GM19463 (cell line): ENCODE data around the gene MARCHF11.

Experiments used
- ATAC-seq: cut with Tn5 transposase; IDR thresholded peaks from one replicate; pipeline ENCODE4 v1.9.1; 2021; ENCODE audit warnings: mild to moderate bottlenecking, moderate library complexity; ENCODE audit not compliant: unreplicated experiment

MARCHF11 gene, protein sequence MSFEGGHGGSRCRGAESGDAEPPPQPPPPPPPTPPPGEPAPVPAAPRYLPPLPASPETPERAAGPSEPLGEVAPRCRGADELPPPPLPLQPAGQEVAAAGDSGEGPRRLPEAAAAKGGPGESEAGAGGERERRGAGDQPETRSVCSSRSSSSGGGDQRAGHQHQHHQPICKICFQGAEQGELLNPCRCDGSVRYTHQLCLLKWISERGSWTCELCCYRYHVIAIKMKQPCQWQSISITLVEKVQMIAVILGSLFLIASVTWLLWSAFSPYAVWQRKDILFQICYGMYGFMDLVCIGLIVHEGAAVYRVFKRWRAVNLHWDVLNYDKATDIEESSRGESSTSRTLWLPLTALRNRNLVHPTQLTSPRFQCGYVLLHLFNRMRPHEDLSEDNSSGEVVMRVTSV

DNA sequence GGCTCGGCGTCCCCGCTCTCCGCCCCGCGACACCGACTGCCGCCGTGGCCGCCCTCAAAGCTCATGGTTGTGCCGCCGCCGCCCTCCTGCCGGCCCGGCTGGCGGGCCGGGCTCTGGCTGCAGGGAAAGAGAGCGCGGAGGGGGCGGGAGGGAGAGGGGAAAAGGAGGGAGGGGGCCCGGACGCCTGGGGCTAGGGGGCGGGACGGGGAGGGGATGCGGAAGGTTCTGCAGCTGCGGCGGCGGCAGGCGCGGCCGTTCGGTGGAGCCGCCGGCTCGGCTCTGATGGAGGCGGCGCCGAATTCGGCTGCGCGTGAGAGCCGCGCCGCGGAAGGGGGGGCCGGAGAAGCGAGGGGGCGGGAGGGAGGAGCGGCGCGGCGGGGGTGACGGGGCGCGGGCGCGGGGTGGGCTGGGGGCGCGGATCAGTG lies at the start of gene MARCHF11:
TSS of gene MARCHF11 (minus strand) at position 281 of the 425 bp plus-strand sequence. CDS start at position 65, 216 bp downstream.
- ATAC-seq: peak; percentile 9

DNA sequence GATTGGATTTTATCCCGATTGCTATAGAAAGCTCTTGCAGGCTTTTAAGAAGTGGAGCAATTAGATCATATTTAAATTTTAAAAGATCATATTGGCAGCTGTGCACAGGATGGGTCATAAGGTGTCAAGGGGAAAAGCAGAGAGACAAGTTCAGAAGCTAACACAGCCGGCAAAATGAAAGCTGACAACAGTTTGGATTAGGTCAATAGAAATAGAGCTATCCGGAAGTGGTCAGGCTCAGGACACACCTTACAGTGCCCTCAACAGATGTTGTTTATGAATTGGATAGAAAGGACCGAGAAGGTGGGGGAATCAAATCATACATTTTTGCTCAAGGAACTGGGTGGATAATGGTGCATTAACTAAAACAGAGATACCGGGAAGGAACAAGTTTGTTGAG lies 46.3 kb upstream of the MARCHF11 start:
- no peak for ATAC-seq

DNA sequence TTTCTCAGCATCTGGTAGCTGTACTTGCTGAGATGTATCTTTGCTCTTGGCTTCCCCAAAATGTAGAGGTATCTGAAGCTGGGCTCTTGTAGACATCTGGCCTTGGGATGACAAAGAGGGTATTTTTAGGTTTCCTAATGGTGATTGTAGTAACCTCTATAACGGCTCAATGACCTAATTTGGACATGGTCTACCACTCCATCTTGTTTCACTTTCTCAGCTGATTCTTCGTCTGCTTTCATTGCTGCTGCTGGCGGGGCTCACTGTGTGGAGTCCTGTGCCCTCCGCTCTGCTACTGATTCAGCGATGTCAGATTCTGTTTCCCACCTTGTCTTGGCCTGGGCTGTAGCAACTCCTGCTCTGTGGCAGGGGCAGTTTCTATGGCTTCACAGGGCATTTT lies 12.7 kb upstream of the MARCHF11 start:
- no peak for ATAC-seq

DNA sequence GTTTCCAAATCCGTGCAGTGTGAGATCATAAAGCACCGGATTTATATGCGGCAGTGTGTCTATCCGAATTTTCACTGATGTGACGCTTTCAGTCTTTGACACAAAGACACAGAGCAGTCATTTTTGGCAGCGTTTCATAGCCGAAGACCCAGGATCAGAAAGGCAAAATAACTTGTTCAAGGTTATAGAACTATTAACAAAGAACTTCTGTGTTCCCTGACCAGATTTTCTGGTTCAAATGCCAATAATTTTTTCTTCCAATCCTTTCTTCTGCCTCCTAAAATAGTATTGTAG lies 1.1 kb upstream of the MARCHF11 start:
- no peak for ATAC-seq

DNA sequence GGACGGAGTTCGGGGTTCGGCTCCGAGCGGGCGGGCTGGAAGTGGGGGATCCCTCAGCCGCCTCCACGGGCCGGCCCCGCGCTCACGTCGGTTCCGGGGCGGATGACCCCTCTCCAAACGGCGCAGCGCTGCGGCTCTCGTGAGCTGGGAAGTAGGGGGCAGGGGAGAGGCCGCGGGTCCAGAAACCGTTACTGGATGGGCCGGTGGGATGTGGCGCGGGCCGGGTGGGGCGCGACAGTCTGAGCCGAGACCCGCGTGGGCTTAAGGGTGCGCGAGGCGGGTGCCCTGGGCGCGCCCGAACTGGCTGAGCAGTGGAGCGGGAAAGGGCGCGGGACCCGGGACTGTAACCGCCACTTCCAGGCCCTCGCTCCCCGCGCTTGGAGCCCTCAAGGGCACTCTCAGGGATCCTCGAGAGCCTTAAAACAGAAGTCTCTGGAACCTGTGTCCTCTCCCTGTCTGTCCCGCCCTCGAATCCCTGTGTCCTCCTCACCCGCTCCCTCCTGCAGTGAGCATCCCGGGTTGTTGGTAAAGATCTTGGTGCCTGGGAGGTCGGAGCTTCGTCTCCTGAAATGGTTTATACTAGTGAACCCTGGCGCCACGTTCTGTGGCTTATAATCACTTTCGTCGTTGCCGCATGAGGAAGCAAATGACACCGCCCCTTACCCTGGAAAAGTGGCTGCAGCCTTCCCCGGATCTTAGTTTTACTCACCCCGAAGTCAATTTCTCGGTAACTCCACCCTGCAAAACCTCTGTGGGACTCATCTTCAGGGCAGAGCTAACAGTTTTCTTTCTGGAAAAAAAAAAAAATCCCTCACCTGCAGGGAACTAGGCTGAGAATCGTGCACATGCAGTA lies 571 bp upstream of the MARCHF11 start:
- no peak for ATAC-seq

DNA sequence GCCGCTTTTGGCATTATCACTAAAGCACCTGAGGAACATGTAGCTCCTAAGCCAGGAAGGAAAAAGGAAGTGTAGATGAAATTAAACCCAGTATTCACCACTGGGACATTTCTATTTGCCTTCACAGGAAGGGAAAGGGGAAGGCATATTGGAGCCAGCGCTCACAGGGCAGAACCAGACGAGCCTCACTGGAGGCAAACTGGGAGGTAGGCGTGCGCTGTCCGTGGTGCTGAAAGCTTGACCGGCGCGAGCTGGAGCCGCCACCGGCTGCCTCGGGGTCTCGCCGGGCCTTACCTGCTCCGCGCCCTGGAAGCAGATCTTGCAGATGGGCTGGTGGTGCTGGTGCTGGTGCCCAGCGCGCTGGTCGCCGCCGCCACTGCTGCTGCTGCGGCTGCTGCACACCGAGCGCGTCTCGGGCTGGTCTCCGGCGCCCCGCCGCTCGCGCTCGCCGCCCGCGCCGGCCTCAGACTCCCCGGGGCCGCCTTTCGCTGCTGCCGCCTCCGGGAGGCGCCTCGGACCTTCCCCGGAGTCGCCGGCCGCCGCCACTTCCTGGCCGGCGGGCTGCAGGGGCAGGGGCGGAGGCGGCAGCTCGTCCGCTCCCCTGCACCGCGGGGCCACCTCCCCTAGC lies 732 bp downstream of the MARCHF11 start:
- peak; percentile 72 for ATAC-seq

DNA sequence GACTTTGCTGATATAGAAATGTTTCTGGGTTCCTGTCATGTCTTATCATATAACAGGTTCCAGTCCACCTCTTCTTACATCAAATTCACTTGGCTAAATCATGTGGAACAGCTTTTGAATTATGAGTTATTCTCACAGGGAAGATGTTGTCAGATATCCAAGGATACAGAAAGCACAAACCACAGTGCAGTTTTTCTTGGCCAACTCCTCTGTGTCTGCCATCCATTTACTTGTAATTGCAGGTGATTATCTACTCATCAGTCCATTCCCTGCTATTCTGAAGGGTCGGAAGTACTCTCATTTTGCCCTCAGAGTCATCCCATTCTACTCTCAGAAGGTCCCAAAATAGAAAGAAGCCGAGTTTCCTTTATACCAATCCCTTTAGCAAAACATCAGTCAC lies 10.0 kb downstream of the MARCHF11 start:
- ATAC-seq: no peak

DNA sequence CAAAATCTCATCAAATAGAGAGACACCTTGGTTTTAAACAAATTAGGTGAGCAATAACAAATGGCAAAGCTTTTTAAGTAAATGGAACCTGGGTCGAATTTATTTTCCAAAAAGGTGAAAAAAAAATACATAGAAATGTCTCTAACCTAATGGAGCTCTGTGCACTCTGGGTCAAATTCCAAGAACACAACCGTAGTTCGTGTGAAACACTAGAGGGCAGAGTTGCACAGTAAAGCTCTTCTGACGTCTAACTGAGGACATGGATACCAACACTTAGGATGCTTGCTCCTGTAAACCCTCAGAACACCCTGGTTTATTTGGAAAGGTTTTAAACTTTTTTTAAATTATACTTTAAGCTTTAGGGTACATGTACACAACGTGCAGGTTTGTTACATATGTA lies 18.9 kb downstream of the MARCHF11 start:
- ATAC-seq: peak; percentile 88

DNA sequence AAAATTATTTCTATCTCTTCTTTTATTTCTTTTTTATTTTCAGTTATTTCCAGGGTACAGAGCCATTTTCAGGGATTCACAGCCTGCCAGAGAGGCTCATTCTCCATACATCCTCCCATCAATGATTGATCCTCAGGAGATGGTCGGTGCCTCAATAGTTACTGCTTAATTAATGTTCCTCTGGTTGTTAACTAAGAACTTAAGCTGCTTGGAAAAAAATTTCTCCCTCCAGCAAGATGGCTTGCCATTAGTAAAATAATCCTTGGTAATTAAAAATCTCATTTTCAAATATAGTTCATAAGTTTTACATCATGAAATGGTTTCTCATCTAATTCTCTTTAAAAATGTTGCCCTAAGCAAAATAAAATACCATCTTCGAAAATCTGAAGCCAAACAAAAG lies 20.0 kb downstream of the MARCHF11 start:
- no peak for ATAC-seq

DNA sequence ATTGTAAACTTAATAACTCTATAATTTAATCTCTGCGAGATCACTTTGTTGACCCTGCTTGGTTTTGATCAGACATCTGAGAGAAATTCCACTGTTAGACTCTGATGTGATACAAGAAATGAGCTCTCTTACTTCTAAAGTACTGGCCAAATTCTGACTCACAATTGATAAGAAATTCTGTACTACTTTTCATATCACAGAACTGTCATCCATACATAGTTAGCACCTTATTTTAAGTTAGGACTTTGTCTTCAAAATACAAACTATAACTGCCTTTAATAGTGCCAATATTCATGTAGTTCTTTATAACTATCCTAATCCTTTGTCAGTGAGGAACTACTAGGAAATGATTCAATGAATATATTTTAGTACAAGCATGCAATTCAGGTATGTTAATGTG lies 23.4 kb downstream of the MARCHF11 start:
- no peak for ATAC-seq

DNA sequence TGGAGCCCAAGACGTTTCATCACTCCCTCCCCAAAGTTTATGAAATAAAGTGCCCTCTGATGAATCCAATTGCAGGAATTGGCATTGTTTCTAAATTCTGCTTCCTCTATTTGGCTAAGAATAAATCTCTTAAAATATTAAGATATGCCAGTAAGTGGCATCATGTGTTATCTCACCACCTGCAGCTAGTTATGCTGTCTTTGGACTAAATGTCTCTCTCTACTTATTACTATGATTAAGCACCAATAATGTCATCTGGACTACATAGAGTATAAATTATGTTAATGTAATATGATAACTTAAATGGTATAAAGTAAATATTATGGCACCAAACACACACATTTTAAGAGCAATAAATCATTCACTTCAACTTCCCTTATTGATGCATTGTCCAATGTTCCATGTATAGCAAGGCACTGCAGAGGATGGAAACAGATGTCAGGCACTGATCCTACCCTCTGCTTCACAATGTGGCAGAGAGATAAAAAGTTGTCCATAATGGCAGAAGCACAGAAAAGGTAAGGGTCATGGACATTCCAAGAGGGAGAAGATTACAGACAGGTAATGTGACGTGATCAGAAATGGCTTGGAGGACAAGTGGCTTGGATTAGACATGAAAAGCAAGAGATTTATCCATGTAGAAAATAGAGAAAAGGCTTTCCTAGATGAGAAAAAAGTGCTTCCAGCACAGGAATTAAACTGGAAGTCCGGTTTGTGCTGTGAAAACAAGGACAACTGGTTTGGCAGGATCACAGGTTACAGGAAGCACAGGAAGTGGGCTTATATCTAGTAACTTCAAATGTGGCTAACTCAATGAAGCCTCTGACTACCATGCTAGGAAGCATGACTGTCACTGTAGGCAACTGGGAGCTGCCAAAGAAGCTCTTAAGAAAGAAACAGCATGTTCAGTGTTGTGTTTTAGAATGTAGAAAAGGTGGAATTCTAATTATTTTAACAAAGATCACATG lies 26.7 kb downstream of the MARCHF11 start:
- no peak for ATAC-seq

DNA sequence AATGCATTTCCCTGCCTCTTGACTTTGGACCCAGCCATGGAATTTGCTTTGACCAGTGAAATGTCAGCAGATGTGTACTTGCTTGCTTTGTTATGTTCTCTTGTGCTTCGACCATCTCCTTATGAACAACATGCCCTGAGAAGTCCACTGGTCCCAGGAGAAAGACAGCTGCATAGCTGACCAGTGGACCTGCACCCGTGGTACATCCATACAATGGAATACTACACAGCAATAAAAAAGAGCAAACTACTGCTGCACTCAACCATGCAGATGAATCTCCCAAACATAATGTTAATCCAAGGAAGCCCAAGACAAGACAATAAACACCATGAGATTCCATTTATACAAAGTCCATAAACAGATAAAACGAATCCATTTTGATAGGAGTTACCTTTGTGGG lies 30.0 kb downstream of the MARCHF11 start:
- no peak for ATAC-seq

DNA sequence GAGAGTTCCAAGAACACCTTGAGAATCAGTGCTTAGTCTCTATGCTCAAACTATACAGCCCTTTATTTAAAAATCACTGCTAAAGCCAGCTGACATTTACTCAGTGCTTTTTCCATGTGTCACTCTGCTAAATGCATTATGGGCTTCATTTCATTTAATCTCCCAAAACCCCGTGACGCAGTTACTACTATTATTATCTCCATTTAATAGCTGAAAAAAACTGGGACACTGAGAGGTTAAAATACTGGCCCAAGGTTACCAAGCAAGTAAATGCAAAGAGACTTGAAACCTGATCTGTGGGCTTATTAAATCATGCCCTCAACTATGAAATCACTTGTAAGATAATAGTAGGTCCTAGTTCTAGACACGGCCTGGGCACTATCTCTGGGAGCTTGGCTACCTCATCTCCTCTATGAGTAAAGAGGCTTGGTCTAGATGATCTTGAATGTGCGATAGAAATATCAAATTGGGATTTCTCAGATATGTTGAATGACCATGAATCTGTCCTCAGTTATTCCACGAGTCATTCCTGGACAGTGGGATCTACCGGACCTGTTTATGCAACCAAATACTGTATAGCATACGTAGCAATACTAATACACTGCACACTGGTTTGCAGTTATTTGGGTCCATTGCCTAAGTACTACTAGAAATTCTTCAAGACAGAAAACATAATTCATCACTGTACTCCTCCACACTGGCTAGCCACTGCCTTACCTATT lies 32.3 kb downstream of the MARCHF11 start:
- ATAC-seq: no peak

DNA sequence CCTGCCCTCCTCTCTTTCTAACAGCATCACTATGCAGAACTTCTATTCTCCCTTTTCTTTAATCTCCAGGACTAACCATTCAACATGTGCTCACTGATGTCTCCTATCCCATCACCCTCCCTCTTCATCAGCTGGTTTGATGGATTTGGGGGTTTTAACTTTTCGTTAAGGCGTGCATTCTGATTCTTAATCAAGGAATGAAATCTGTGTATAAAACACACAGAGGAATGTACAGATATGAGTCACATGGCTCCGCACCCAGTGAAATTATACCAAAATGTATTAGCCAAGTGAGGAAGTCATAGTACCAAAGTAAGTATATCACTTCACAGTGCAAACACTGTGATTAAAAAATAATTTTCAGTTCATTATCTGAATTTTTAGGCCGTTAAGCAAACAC lies 35.2 kb downstream of the MARCHF11 start:
- no peak for ATAC-seq

DNA sequence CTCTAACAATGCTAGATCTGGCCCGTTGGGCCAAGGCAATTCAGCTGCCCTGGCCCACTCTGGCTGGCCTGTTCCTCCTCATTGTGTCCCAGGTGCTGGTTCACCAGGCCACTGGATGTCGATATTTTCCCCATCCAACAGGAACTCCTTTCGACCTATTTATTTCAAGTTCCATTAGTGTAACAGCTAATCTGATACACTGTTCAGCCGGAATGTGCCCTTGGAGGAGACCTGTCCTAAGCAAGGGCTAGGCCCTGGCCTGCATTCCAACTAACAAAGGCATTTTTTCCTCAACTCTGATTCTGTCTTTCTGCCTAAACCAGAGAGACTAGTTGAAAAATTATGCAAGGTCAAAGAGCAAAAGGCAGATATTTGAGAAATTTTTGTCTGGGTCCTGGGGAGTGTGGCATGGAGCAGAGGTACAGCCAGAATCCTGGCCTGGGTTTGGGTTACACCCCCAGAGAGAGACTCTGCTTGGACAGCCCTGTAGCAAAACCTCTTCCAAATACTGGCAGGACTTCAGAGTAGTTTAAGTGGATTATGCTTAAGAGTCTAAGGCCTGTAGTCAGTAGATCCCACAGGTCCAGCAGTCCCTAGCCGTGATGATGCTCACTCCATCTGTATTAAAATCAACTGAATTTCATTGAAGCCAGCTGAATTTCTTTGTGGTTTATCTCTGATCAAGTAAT lies 36.1 kb downstream of the MARCHF11 start:
- ATAC-seq: no peak

DNA sequence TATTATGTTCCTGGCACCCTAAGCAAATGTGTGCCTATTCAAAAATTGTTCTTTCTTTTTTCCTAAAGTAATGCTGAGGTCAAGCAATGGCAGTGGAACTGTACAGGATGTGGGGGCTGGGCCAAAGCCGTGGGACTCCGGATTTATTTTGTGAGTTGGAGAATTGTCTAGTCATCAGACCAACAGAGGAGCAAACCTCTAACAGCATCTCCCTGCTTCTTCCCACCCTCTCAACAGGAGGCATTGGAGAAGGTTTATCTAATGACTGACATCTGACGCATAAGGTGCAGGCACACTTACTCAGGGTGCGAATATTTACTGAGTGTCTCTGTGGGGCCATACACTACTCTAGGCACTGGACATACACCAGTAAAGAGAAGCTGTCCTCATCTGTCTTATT lies 38.6 kb downstream of the MARCHF11 start:
- ATAC-seq: no peak

DNA sequence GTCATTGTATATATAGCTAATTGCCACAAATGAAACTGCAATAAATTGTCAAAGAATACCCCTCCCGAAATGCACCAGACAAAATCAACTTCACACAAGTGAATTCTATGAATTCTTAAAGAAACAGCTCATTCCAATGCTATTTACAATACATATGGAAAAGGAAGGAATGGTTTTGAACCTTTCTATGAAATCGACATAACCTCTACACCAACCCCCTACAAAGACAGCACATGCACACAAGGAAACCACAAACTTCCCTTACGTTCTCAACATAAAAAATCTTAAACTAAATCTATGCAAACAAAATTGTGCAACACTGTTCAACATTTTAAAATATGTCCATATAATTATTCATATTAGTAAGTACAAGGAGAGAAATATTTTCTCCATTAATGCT lies 39.2 kb downstream of the MARCHF11 start:
- ATAC-seq: no peak

DNA sequence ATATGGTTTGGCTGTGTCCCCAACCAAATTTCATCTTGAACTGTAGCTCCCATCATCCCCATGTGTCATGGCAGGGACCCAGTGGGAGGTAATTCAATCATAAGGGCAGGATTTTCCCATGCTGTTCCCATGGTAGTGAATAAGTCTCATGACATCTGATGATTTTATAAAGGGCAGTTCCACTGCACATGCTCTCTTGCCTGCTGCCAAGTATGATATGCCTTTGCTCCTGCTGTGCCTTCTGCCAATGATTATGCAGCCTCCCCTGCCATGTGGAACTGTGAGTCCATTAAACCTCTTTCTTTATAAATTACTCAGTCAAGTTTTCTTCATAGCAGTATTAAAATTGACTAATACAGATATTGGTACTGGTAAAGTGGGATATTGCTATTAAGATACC lies 42.4 kb downstream of the MARCHF11 start:
- ATAC-seq: no peak

DNA sequence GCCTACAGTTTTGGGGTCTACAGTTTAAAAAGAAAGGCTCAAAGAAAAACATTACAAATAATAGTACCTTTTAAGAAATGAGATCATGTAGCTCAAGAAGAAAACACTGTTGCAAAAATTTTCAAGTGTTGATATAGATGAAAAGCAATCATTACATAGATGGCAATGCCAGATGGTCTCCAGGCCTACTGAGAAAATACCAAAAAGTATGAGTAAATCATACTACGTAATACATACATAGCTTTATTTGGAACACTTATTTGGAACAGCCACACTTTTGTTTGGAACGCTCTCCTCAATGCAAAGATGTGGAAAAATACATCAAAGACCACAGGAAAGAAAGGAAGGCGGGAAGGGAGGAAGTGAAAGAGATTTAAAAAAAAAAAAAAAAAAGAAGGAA lies 44.1 kb downstream of the MARCHF11 start:
- ATAC-seq: no peak
